GM18511 (cell line): ENCODE results near the gene YAP1.

Experiments
- ATAC-seq: cut with Tn5 transposase; IDR thresholded peaks from one replicate; pipeline ENCODE4 v1.9.1; 2021; ENCODE audit warnings: mild to moderate bottlenecking, moderate library complexity; ENCODE audit not compliant: unreplicated experiment

YAP1 gene

GRCh38 chr11:102109896-102110760, at the start of gene YAP1:
TSS of gene YAP1 (plus strand) at chr11:102110447. CDS start at chr11:102110849, 402 bp downstream.
- ATAC-seq, result peak; percentile 87

GRCh38 chr11:102061276-102061675, 49.0 kb upstream of the YAP1 start:
- no peak for ATAC-seq

GRCh38 chr11:102062106-102062505, 48.1 kb upstream of the YAP1 start:
- ATAC-seq, result no peak

GRCh38 chr11:102064316-102064715, 45.9 kb upstream of the YAP1 start:
- ATAC-seq, result no peak

DNA sequence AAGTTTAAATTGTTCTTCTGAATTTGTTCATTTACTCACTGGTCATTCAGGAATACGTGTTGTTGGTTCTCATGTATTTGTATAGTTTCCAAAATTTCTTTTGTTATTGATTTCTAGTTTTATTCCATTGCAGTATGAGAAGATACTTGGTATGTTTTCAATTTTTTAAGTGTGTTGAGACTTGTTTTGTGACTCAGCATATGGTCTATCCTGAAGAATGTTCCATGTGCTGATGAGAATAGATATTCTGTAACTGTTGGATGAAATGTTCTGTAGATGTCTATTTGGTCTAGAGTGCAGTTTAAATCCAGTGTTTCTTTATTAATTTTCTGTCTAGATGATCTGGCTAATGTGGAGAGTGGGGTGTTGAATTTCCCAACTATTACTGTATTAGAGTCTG, 39.5 kb upstream of the YAP1 start:
- ATAC-seq, result no peak

DNA sequence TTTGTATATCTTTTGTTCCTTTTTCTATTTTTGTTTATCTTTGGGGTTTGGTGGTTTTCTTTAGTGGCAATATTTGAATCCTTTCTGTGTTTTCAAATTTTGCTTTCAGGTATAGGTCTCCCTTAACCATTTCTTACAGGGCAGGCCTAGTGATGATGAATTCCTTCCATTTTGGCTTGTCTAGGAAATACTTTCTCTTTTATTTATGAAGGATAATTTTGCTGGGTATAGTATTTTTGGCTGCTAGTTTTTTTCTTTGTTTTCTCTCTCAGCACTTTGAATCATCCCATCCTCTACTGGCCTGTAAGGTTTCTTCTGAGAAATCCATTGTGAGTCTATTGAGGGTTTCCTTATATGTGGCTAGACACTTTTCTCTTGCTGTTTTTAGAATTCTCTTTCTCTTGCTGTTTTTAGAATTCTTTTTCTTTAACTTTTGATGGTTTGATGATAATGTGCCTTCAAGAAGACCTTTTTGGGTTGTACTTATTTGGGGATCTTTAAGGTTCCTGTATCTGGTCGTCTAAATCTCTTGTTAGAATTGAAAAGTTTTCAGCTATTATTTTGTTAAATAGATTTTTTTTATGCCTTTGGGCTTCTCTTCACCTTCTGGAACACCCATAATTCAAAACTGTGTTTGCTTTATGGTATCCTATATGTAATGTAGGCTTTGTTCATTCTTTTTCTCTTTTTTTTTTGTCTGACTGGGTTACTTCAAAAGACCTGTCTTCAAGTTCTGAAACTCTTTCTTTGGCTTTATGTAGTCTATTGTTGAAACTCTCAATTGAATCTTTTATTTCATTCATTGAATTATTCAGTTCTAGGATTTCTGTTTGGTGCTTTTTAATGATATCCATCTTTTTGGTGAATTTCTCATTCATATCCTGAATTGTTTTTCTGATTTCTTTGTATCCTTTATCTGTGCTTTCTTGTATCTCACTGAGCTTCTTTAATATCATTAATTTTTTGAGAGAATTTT, 38.5 kb upstream of the YAP1 start:
- no peak for ATAC-seq

DNA sequence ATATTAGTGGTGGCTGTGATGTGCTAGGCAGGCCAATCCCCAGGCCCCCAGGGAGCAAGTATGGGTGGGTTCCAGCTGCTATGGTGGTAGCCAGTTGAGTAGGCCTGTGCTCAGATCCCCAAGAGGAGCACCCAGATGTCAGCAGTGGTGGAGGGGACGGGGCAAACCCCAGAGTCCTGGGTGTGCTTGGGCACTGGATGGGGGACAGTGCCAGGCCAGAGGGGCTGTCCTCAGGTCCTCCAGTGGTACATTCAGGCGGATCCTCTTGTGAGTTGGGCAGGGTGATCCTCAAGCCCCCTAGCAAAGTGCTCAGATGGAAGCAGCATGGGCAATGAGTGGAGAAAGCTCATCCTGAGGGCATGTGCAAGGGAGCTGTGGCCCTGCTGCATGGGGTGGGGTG, 37.0 kb upstream of the YAP1 start:
- no peak for ATAC-seq

DNA sequence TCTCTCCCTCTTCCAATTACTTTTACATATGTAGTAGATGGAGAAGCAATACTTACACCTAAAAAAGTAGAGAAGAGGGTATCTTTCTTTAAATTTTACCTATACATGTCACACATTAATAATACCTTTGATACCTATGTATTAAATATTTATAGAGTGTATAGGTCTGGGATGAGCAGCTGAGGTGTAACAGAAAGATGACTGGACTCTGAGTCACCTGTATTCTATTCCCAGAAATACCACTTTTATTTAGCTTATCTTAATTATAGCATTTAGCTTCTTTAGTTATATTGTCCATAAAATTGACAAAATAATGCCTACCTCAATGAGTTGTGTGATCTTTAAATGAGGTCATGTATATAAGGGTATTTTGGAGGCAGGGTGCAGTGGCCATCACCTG, 30.6 kb upstream of the YAP1 start:
- ATAC-seq, result no peak

- ATAC-seq, result no peak
These were observed 28.9 kb upstream of the YAP1 start for GRCh38 chr11:102081313-102081712.

DNA sequence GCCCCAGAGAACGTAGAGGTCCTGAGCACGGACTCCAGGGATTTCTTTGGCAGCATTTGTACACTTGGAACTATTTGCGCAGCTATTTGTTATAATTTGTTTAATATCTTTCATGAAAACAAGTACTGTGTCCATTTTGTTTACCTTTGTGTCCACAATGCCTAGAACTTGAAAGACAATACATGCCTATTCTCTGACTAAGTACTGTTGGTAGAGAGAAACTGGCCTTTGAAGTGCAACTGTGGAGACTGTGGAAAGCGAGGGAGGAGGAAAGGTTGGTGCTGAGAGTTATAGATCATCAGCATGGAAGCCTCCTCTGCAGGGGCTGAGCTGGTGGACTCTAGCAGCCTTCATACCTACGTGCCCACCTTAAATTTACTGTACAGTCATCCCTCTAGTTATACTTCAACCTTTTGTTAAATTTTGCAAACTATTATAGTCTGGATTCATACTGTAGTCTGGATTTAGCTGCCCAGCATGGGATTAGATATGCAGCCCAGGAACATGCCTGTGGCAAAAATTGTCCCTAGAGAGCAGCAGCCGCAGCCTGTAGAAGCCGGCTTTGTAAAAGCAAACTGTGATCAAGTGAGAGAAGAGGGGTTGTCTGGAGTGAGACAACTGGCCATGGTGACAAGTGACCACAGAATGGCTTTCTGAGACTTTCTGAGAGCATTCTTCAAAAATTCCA, 24.2 kb upstream of the YAP1 start:
- no peak for ATAC-seq

- no peak for ATAC-seq
These were observed 13.1 kb upstream of the YAP1 start for GRCh38 chr11:102097186-102097585.

- no peak for ATAC-seq
These were observed 10.5 kb upstream of the YAP1 start for GRCh38 chr11:102099755-102100154.

DNA sequence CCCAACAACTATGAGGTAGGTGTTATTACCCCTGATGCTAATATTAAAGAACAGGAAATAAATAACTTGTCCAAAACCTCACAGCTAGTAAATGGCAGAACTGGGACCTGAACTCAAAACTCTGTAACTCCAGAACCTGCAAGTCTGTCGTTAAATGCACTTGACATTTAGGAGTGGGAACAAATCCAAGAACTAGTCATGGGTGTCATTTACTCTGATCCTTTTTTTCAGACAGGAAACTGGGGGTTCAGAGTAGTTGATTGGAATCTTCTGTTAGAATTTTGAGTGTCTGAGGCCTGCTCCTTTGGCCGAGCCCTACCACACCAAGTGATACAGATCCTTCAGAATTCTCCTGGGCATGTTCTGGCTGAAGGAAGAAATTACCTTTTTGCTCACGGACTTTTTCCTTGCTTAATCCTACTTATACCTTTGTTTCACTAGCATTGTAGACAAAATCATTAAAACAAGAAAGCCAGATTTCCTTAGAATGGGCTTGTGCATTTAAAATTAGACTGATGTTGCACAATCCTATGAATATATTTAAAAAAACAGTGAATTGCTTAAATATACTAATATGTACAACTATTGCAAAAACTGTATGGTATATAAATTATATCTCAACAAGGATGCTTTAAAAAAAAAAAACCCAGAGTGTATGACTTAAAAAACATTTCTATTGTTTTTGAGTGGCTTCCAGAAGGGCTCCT, 1.4 kb upstream of the YAP1 start:
- ATAC-seq, result no peak

GRCh38 chr11:102110761-102111010, 439 bp downstream of the YAP1 start:
- peak; percentile 16 for ATAC-seq

DNA sequence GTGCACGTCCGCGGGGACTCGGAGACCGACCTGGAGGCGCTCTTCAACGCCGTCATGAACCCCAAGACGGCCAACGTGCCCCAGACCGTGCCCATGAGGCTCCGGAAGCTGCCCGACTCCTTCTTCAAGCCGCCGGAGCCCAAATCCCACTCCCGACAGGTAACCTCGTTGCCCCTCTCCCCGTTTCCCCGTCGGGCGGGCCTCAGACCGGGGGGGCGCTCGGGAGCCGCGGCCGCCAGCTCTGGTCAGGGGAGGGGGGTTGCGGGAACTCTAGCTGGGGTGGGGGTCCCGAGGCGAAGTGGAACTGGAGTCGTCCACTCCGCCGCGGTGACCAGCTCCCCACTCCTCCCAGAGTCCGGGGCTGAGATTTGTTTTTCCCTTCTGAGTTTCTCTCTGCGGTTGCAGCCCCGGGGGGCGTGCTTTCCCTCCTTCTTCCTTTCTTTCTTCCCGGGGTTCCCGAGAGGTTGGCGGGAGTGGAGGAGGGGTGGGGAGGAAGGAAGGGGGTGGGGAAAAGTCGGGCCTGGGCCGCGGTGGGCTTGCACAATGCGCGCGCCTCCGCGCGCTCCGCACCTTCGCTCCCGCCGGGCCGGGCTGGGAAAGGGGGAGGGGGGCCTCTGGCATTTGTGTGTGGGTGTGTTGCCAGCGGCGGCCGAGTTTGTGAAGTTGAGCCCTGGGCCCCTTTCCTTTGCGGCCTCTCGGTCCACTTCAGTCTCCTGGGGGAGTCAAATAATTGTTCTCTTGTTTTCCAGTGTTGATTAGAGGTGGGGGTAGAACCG, 952 bp downstream of the YAP1 start:
- ATAC-seq, result no peak

DNA sequence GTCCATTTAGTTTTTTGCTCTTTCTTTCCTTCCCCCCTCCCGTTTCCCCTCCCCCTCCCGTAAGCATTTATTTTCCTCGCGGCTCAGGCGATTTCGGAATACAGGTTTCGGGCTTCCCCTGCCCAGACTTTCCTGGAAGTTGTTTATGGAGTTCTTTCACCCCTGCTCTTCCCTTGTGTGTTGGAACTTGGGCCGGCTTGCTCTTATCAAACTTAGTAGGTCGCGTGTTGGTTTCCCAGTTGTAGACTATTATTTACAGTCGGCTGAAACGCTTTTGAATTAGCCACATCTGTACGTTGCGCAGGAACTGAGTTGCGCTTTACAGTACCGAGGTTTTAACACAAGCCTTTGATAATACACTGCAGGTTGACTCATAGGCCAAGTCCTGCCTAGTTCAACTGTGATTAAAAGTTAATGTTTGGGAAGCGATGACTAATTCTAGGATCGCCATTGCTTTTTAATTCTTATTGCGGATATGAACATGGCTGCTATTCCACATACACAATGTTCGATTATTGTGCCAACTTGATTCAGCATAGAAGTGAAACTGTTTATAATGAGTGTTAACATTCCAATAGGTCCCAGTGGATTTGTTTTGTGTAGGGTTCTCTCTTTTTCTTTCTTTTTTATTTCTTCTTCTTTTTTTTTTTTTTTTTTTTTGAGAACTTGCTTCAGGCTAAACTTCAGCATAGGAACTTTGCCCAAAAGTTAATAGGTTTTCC, 1.7 kb downstream of the YAP1 start:
- ATAC-seq, result no peak

DNA sequence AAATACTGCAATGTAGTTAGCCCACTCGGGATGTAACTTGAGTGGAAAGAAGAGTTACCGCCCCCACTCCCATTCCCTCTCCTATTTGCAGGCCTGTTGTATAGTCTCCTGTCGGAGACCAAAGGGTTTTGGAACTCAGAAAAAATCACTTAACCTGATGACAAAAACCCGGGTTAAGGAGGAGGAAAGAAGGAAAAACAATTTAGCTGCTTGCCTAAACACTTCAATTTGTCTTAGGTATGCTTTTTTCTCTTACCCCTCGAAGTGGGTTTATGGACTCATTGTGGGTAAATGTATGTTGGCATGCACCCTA, 2.2 kb downstream of the YAP1 start:
- ATAC-seq, result no peak

DNA sequence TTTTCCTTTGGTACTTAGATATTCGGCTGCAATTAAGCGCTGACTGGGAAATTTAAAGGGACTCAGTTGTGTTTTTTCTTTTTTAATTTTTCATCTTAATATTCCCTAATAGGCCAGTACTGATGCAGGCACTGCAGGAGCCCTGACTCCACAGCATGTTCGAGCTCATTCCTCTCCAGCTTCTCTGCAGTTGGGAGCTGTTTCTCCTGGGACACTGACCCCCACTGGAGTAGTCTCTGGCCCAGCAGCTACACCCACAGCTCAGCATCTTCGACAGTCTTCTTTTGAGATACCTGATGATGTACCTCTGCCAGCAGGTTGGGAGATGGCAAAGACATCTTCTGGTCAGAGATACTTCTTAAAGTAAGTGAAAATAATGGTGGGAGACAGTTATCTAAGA, 3.8 kb downstream of the YAP1 start:
- ATAC-seq, result no peak

DNA sequence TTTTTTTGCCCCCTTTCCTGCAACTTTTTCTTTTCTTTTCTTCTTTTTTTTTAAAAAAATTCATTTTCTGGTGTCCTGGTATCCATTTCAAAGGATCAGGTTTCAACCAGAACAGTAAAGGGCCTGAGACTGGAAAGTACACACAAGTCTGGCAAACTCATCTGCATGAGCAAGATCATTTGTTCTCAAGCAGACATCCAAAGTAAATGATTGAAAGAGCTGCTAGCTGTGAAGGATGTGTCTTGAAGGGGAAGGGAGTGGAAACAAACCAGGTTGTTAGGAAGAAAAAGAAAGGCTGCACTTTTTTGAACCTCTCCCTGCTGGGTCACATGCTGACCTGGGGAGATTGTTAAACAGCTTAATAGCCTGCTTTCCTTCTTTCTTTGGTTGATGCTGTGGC, 5.3 kb downstream of the YAP1 start:
- ATAC-seq, result no peak
